GM12801 (cell line): ENCODE measurements around the gene NUDT1.

ENCODE experiments used
- CTCF ChIP-seq: IDR thresholded peaks from one replicate; pipeline ENCODE4 v1.5.1; 2011; ENCODE audit warnings: control low read depth; ENCODE audit not compliant: insufficient read length; ENCODE audit errors: extremely low read depth

Gene NUDT1

GRCh38 chr7:2201686-2202360 is 40.2 kb upstream of the NUDT1 start:
- TF ChIP-seq CTCF: no peak

GRCh38 chr7:2202361-2202761 is 39.7 kb upstream of the NUDT1 start:
- no peak for TF ChIP-seq CTCF

GRCh38 chr7:2202901-2203765 is 38.9 kb upstream of the NUDT1 start:
- TF ChIP-seq CTCF: no peak

GRCh38 chr7:2203766-2204300 is 38.2 kb upstream of the NUDT1 start:
- TF ChIP-seq CTCF: no peak

- no peak for TF ChIP-seq CTCF
Observed at GRCh38 chr7:2204446-2204845, 37.6 kb upstream of the NUDT1 start.

- TF ChIP-seq CTCF: no peak
Observed at GRCh38 chr7:2205036-2205780, 36.8 kb upstream of the NUDT1 start.

- no peak for TF ChIP-seq CTCF
Observed at GRCh38 chr7:2208712-2209111, 33.3 kb upstream of the NUDT1 start.
